Measurements from ENCODE around the gene SYNM. TPM values are rescaled to one million over a fixed set of nuclear protein-coding genes. Genes with fewer than 3 reads are reported as not detected.
"Not testable (repeated sequence)": the region's sequence is repeated elsewhere in the genome, so short reads cannot be mapped to it uniquely, and the experiment has no call there.

Gene SYNM
- total RNA-seq, 4 donors from 2014 or later: 6.4 to 44.6 (median 36.4) TPM

DNA sequence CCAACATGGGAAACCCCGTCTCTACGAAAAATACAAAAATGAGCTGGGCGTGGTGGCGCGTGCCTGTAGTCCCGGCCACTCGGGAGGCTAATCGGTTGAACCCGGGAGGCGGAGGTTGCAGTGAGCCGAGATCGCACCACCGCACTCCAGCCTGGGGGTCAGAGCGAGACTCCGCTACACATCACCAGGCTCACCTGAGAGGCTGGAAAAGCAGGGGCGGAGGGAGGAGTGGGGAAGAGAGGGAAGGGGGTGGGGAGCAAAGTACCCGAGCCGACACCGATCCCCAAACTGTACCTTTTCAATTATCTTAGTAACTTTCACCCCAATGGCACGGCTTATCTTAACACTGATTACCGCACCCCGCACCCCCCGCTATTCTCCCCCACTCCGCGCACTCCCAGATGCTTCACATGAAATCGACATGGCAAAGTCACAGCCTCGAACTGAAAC lies 46.4 kb upstream of the SYNM start:
- TF ChIP-seq, protein P1, sequence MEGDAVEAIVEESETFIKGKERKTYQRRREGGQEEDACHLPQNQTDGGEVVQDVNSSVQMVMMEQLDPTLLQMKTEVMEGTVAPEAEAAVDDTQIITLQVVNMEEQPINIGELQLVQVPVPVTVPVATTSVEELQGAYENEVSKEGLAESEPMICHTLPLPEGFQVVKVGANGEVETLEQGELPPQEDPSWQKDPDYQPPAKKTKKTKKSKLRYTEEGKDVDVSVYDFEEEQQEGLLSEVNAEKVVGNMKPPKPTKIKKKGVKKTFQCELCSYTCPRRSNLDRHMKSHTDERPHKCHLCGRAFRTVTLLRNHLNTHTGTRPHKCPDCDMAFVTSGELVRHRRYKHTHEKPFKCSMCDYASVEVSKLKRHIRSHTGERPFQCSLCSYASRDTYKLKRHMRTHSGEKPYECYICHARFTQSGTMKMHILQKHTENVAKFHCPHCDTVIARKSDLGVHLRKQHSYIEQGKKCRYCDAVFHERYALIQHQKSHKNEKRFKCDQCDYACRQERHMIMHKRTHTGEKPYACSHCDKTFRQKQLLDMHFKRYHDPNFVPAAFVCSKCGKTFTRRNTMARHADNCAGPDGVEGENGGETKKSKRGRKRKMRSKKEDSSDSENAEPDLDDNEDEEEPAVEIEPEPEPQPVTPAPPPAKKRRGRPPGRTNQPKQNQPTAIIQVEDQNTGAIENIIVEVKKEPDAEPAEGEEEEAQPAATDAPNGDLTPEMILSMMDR (IDR thresholded peaks at IDR 0.05): no peak
- TF ChIP-seq POLR2A (IDR thresholded peaks at IDR 0.05): no peak
- Histone ChIP-seq H3K27ac (peak overlapping the region; percentile 64 to 91), H3K4me3 (peak overlapping the region; percentile 30 to 42), H3K27me3 (no peaks in the 10 kb centered on the region), H3K4me1 (no peaks in the 10 kb centered on the region), H3K36me3 (no peaks in the 10 kb centered on the region), H3K9me3 (no peaks in the 10 kb centered on the region)
- DNase-seq: peak in 1 of 2 donors; percentile 43
- intact Hi-C loops (cut with DNase I; ENCODE audit: low total_unique reads): no loop called here

DNA sequence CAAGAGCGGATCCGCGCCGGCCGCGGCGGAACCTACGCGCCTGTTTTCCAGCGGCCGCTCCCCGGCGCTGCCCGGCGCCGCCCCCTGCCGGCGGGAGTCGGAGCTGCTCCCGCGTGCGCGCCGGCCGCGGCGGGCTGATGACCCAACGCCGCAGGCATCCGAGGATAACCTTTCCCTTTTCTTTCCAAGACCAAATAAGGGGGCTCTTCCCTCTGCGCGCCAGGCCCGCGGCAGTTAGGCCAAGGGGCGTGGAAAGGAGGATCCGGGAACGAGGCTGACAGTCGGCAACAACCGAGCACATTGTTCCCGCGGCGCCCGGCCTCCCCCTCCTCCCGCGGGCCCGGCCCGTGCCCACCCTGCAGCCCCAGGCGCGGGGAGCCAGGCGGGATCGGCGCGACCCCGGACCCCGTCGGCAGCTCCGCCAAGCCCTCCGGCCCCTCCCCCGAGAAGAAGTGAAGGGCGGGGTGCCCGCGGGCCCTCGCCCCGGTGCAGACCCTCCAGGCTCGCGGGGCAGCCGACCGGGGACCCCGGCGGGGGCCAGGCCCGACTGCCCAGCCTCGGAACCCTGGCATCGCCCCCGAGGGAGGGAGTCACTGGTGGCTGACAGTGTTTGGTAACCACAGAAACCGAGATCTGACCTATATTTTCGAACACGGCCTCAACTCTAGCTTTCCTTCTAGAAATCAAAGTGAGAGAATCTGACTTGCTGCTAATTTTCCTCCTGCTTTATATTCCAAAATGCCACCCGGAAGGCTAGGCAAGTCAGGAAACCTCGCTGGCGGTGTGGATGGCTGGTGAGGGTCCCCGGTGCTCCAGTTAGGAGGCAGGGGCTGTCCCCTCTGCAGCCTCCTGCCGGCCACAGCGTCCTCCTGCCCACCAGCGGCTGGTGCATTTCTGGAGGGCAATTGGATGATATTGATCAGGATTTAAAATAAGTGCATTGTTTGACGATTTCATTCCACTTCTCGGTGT lies 45.6 kb upstream of the SYNM start:
- peak overlapping the region; percentile 14 to 42 for H3K4me3 ChIP-seq
- no peaks in the 10 kb centered on the region for H3K4me1 ChIP-seq
- H3K9me3 ChIP-seq: no peaks in the 10 kb centered on the region
- H3K36me3 ChIP-seq: no peaks in the 10 kb centered on the region
- no peaks in the 10 kb centered on the region for H3K27me3 ChIP-seq
- DNase-seq: peak; percentile 92 to 93
- TF ChIP-seq, protein P1 (IDR thresholded peaks at IDR 0.05): peak; percentile 40 to 96 (median 92)
- peak; percentile 64 to 67 for TF ChIP-seq POLR2A (IDR thresholded peaks at IDR 0.05)
- intact Hi-C loops (cut with DNase I; ENCODE audit: low total_unique reads): no loop called here
- H3K27ac ChIP-seq: peak overlapping the region; percentile 86 to 91

DNA sequence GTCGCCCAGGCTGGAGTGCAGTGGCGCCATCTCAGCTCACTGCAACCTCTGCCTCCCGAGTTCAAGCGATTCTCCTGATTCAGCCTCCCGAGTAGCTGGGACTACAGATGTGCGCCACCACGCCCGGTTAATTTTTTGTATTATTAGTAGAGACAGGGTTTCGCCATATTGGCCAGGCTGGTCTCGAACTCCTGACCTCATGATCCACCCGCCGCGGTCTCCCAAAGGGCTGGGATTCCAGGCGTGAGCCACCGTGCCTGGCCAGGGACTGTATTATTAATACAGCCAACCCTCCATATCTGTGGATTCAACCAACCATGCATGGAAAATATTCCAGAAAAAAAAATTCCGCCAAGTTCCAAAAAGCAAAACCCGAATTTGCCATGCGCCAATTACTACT lies 44.7 kb upstream of the SYNM start:
- H3K27me3 ChIP-seq; H3K4me3 ChIP-seq; DNase-seq; H3K4me1 ChIP-seq; H3K36me3 ChIP-seq; intact Hi-C loops (cut with DNase I; ENCODE audit: low total_unique reads); H3K9me3 ChIP-seq: not testable (repeated sequence)
- peak overlapping the region in 1 of 2 donors; percentile 86 for H3K27ac ChIP-seq

DNA sequence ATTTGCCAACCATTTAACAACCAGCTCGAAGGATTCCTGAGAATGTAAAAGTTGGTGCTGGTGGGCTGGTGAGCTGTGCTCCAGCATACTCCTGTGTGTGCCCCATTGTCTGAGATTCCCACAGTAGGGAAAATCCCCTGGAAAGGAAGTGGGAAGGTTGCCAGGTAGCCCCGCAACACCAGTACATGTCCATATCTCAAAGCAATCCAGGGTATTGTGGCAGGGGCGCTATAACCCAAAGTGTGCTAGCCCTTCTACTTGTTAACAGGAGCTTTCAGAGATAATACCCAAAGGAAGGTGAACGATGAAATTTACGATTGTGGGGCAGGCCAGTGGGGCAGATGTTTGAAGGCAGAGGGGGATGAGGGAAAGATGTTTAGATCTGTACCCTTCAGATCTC lies 42.7 kb upstream of the SYNM start:
- TF ChIP-seq, protein P1 (IDR thresholded peaks at IDR 0.05): no peak
- no peak for TF ChIP-seq POLR2A (IDR thresholded peaks at IDR 0.05)
- Histone ChIP-seq H3K4me3 (no peak overlapping the region), H3K4me1 (no peaks in the 10 kb centered on the region), H3K27ac (no peak overlapping the region), H3K27me3 (no peaks in the 10 kb centered on the region), H3K9me3 (no peaks in the 10 kb centered on the region), H3K36me3 (no peaks in the 10 kb centered on the region)
- no peak for DNase-seq
- intact Hi-C loops (cut with DNase I; ENCODE audit: low total_unique reads): no loop called here

DNA sequence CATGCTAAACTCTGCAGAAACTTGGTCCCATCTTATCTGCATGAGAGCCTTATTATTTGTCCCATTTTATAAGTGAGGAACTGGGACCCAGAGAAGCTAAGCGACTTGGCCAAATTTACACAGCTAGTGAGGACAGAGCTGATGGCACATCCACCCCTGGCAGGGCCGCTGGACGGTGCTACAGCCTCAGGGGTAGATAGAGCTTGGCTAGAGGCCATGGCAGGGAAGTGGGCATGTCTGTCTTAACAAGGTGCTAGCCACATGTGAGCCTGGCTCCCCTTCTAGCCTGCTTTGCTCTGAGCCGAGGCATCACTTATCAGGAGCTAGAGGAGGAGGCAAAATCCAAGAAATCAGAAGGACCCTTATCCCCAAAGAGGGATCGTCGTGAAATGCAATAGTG lies 36.7 kb upstream of the SYNM start:
- Histone ChIP-seq H3K36me3 (no peaks in the 10 kb centered on the region), H3K4me3 (no peak overlapping the region), H3K9me3 (no peaks in the 10 kb centered on the region), H3K4me1 (no peaks in the 10 kb centered on the region), H3K27ac (no peak overlapping the region), H3K27me3 (no peaks in the 10 kb centered on the region)
- TF ChIP-seq POLR2A (IDR thresholded peaks at IDR 0.05): no peak
- TF ChIP-seq, protein P1 (IDR thresholded peaks at IDR 0.05): no peak
- peak in 1 of 2 donors; percentile 6 for DNase-seq
- intact Hi-C loops (cut with DNase I; ENCODE audit: low total_unique reads): no loop called here
